Panc1 (cell line): Measurements from ENCODE around the gene NEUROG1. TPM values are rescaled to one million over a fixed set of nuclear protein-coding genes. Genes with fewer than 3 reads are reported as not detected.

ENCODE experiments used
- ATAC-seq: fragments of 200-7000 bp; cut with Tn5 transposase; 2 replicates; pipeline ENCODE4 v1.9.1; 2020; ENCODE audit warnings: mild to moderate bottlenecking, moderate library complexity
- BruUV-seq: library from RNA; stranded (reverse); fragments of 400-500 nt; replicated peaks from 2 replicates; lab custom pipeline; 2021; lab: Mats Ljungman, UMichigan
- CTCF ChIA-PET: fragments of 300-600 bp; sonication (Branson Sonifier 250); formaldehyde crosslinking; loops from one replicate; lab custom pipeline; 2022; ENCODE audit warnings: antibody characterized with exemption; lab: Charles Lee
- POLR2A ChIA-PET: fragments of 300-600 bp; sonication (Branson Sonifier 250); formaldehyde crosslinking; loops from one replicate; lab custom pipeline; 2022; ENCODE audit warnings: antibody characterized with exemption; lab: Charles Lee
- DNase-seq: peaks from one replicate; pipeline ENCODE4 v3.0.0-alpha.2; 2010; ENCODE audit warnings: low read depth, low spot score
- H3K27ac ChIP-seq: 2 replicates; pipeline ENCODE4 v1.5.1; 2011; ENCODE audit warnings: mild to moderate bottlenecking, low read length, inconsistent platforms
- H3K27me3 ChIP-seq: fragments of 200-500 bp; sonication (Bioruptor generic); 2 replicates; pipeline ENCODE4 v1.6.0; 2014; ENCODE audit warnings: low read length, inconsistent platforms; ENCODE audit not compliant: control insufficient read depth, insufficient read depth
- H3K36me3 ChIP-seq: fragments of 200-500 bp; sonication (Bioruptor generic); 2 replicates; pipeline ENCODE4 v1.5.1; 2014; ENCODE audit warnings: inconsistent platforms, mild to moderate bottlenecking, low read length, moderate library complexity; ENCODE audit not compliant: control insufficient read depth, insufficient read depth
- H3K4me1 ChIP-seq: 2 replicates; pipeline ENCODE4 v1.5.1; 2011; ENCODE audit warnings: inconsistent platforms, mild to moderate bottlenecking, low read length, moderate library complexity; ENCODE audit not compliant: control insufficient read depth, insufficient read depth
- H3K4me3 ChIP-seq, 2 experiments: 2 replicates each; pipeline ENCODE4 v1.5.1; 2011 to 2012; ENCODE audit warnings: low read depth in 2 of 2, low read length in 2 of 2, mild to moderate bottlenecking in 2 of 2, inconsistent platforms in 1 of 2, moderate library complexity in 1 of 2
- H3K9me3 ChIP-seq: fragments of 200-500 bp; sonication (Bioruptor generic); 2 replicates; pipeline ENCODE4 v1.5.1; 2014; ENCODE audit warnings: low read depth, mild to moderate bottlenecking, inconsistent platforms, low read length, moderate library complexity; ENCODE audit not compliant: control insufficient read depth, insufficient read depth
- CTCF ChIP-seq: fragments of 450-650 bp; IDR thresholded peaks from 2 replicates; pipeline ENCODE4 v1.5.1; 2017; ENCODE audit warnings: mild to moderate bottlenecking
- POLR2AphosphoS5 ChIP-seq: IDR thresholded peaks from 2 replicates; pipeline ENCODE4 v1.6.1; 2012; ENCODE audit warnings: mild to moderate bottlenecking, low read depth, low read length, moderate library complexity
- SIN3A ChIP-seq: IDR thresholded peaks from 2 replicates; pipeline ENCODE4 v1.6.1; 2012; ENCODE audit warnings: low read depth, mild to moderate bottlenecking, low read length, moderate library complexity, borderline replicate concordance; ENCODE audit not compliant: insufficient read depth
- TCF7L2 ChIP-seq: IDR thresholded peaks from 2 replicates; pipeline ENCODE4 v1.6.1; 2011; ENCODE audit warnings: mild to moderate bottlenecking, low read depth, low read length, inconsistent platforms
- in situ Hi-C: cut with HindIII; loops from 2 replicates; pipeline ENCODE4 v1.10.0; 2016; ENCODE audit warnings: low sequenced_read_pairs, low pct_unique_long_range_greater_than_20kb
- intact Hi-C: fragments of 100-400 bp; cut with micrococcal nuclease; formaldehyde crosslinking; loops from one replicate; pipeline ENCODE4 v1.10.0; 2022; ENCODE audit not compliant: unreplicated experiment
- total RNA-seq: library from RNA; stranded (reverse); gene quantifications from one replicate; pipeline ENCODE4 v1.2.1, GENCODE V29; 2021; ENCODE audit not compliant: unreplicated experiment
- TF ChIP-seq, protein P1 (sequence below), 2 experiments: IDR thresholded peaks; 2 replicates each; pipeline ENCODE4 v1.6.1; 2011 to 2012; ENCODE audit warnings: low read depth in 2 of 2, control low read depth in 1 of 2, low read length in 1 of 2, mild to moderate bottlenecking in 1 of 2, moderate library complexity in 1 of 2; ENCODE audit not compliant: insufficient read depth in 1 of 2

Gene NEUROG1
- total RNA-seq, 1 experiment from 2014 or later: not detected

DNA sequence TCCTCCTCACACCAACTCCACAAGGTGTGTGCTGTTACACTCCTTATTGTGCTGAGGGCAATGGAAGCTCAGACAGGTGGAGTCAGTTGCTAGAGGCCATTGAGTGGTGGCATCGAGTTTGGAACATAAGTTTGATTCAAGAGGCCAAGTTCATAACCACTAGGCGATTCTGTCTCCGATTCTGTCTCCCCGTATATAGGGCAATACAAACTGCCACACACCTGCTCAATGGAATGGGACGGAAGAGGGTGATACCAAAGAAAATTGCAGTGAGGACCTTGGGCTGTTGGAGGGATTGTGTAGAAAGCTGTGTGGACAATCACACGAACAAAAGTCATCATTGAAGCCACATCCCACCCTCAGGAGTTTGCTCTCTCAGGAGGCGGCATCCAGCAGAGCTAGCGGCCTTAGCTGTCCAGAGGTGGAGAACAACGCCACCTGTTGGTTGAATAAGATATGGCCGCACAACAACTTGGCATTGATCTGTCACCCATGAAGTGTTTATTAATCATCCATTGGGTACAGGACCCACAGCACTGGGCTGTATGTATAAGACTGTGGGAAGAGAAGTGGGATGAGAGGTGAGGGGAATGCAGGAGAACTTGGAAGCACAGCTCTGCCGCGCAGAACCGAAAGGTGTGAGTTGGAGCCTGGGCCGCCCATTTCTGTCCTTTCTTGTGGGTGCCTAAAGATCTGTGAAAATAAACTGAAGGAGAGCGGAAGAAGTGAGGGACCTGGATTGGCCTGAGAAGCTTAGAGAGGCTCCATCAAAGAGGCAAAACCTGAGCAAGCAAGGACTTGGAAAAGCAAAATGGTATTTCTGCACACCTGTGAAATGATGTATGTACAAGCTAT lies 16.1 kb upstream of the NEUROG1 start:
- H3K4me3 ChIP-seq: no peak overlapping the region
- POLR2A ChIA-PET: interaction anchor here (1.0 kb wide), 1 partner anchor 86 kb away, joined by 4 read pairs; no protein-coding TSS in a partner anchor
- H3K27ac ChIP-seq: no peak overlapping the region
- H3K36me3 ChIP-seq: no peaks in the 10 kb centered on the region
- TF ChIP-seq TCF7L2 (0 out of 2 replicates have a peak, but pooled peaks have one; percentile 37), CTCF (peak; percentile 88), SIN3A (no peak), POLR2AphosphoS5 (no peak)
- TF ChIP-seq, protein P1, sequence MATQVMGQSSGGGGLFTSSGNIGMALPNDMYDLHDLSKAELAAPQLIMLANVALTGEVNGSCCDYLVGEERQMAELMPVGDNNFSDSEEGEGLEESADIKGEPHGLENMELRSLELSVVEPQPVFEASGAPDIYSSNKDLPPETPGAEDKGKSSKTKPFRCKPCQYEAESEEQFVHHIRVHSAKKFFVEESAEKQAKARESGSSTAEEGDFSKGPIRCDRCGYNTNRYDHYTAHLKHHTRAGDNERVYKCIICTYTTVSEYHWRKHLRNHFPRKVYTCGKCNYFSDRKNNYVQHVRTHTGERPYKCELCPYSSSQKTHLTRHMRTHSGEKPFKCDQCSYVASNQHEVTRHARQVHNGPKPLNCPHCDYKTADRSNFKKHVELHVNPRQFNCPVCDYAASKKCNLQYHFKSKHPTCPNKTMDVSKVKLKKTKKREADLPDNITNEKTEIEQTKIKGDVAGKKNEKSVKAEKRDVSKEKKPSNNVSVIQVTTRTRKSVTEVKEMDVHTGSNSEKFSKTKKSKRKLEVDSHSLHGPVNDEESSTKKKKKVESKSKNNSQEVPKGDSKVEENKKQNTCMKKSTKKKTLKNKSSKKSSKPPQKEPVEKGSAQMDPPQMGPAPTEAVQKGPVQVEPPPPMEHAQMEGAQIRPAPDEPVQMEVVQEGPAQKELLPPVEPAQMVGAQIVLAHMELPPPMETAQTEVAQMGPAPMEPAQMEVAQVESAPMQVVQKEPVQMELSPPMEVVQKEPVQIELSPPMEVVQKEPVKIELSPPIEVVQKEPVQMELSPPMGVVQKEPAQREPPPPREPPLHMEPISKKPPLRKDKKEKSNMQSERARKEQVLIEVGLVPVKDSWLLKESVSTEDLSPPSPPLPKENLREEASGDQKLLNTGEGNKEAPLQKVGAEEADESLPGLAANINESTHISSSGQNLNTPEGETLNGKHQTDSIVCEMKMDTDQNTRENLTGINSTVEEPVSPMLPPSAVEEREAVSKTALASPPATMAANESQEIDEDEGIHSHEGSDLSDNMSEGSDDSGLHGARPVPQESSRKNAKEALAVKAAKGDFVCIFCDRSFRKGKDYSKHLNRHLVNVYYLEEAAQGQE (IDR thresholded peaks at IDR 0.05; ENCODE audit: insufficient read depth in 1 of 2, low read depth in 2 of 2, low read length in 1 of 2): no peak
- intact Hi-C loops (loop anchor here (1.0 kb wide), 1 partner anchor 86 kb away; no protein-coding TSS in a partner anchor), in situ Hi-C loops (no loop called here)
- H3K9me3 ChIP-seq: no peaks in the 10 kb centered on the region
- ATAC-seq (peak; percentile 88), DNase-seq (peak; percentile 43)
- no TSS peak for BruUV-seq
- CTCF ChIA-PET: interaction anchor here (0.8 to 4.8 kb wide), 8 partner anchors 9 to 296 kb away, joined by 3 to 40 read pairs (median 4); no protein-coding TSS in a partner anchor
- H3K4me1 ChIP-seq: no peaks in the 10 kb centered on the region
- H3K27me3 ChIP-seq: peaks cover 10% of the 10 kb centered on the region

- ATAC-seq: no peak
- POLR2A ChIA-PET: interaction anchor here (0.8 kb wide), 1 partner anchor 89 kb away, joined by 15 read pairs; no protein-coding TSS in a partner anchor
- Histone ChIP-seq H3K36me3 (no peaks in the 10 kb centered on the region), H3K27ac (no peak overlapping the region), H3K27me3 (peaks cover 11% of the 10 kb centered on the region), H3K9me3 (no peaks in the 10 kb centered on the region), H3K4me3 (no peak overlapping the region), H3K4me1 (no peaks in the 10 kb centered on the region)
- CTCF ChIA-PET: interaction anchor here (0.6 to 4.8 kb wide), 5 partner anchors 12 to 500 kb away, joined by 3 to 40 read pairs (median 3); no protein-coding TSS in a partner anchor
- TF ChIP-seq TCF7L2 (no peak), SIN3A (no peak)
- BruUV-seq: no TSS peak
- in situ Hi-C loops (no loop called here), intact Hi-C loops (no loop called here)
- no peak for DNase-seq
Measured at GRCh38 chr5:135549413-135549812, 13.6 kb upstream of the NEUROG1 start.
